Measurements from ENCODE around the gene GALR2.

Gene GALR2

DNA sequence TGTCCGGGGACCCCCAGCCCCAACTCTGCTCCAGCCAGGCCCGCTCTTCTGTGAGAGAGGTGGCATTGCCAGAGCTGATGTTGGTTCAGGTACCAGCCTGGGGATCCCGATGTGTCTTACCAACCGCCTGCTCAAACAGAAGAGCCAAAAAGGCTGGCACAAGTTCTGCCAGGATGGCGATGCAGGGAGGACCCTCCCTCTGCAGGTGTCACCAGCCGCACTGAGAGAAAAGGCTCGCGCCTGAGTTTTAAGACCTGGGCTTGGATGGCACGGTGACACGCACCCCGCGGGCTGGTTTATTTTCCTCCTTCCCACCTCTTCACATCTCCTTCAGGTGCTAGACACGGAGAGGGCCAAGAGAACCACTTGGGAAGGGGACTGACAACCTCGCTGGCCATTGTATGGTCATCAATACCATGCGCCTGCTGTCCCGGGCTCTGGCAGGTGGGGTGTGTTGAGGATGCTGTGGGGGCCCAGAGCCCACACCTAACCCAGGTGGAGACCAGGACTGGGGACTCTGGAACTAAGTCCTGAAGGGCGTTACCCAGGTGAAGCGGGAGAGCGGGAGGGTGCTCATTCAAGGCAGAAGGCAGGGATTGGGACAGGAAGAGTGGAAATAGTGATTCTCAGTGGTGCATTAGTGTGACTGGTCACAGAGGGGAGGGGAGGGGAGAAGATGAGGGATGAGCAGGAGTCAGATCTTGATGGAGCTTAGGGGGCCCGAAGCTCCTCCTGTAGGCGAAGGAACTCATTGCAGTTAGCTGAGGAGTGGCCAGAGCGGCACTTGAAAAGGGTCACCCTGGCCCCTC, 50.2 kb downstream of the GALR2 start:
- DNase-seq (ENCODE audit: low read depth): no peak
- no peak overlapping the region for H3K4me3 ChIP-seq (ENCODE audit: low read depth, low read length)
- TF ChIP-seq, protein P1, sequence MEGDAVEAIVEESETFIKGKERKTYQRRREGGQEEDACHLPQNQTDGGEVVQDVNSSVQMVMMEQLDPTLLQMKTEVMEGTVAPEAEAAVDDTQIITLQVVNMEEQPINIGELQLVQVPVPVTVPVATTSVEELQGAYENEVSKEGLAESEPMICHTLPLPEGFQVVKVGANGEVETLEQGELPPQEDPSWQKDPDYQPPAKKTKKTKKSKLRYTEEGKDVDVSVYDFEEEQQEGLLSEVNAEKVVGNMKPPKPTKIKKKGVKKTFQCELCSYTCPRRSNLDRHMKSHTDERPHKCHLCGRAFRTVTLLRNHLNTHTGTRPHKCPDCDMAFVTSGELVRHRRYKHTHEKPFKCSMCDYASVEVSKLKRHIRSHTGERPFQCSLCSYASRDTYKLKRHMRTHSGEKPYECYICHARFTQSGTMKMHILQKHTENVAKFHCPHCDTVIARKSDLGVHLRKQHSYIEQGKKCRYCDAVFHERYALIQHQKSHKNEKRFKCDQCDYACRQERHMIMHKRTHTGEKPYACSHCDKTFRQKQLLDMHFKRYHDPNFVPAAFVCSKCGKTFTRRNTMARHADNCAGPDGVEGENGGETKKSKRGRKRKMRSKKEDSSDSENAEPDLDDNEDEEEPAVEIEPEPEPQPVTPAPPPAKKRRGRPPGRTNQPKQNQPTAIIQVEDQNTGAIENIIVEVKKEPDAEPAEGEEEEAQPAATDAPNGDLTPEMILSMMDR (IDR thresholded peaks at IDR 0.05; ENCODE audit: control insufficient read depth, extremely low read depth, insufficient read depth): no peak

GRCh38 chr17:76125391-76125675, 50.8 kb downstream of the GALR2 start:
- no peak for DNase-seq (ENCODE audit: low read depth)
- TF ChIP-seq, protein P1 (IDR thresholded peaks at IDR 0.05; ENCODE audit: control insufficient read depth, extremely low read depth, insufficient read depth): no peak
- H3K4me3 ChIP-seq (ENCODE audit: low read depth, low read length): no peak overlapping the region

- TF ChIP-seq, protein P1 (IDR thresholded peaks at IDR 0.05; ENCODE audit: control insufficient read depth, extremely low read depth, insufficient read depth): no peak
- DNase-seq (ENCODE audit: low read depth): no peak
- H3K4me3 ChIP-seq (ENCODE audit: low read depth, low read length): no peak overlapping the region
Observed at GRCh38 chr17:76125922-76126321, 51.3 kb downstream of the GALR2 start.
